Ishikawa (cell line): Measurements from ENCODE around the gene EGFR.

Experiments
- CEBPB ChIP-seq: IDR thresholded peaks from 2 replicates; pipeline ENCODE4 v1.6.1; 2012
- CREB1 ChIP-seq: IDR thresholded peaks from 2 replicates; pipeline ENCODE4 v1.6.1; 2012; ENCODE audit warnings: low read depth
- EGR1 ChIP-seq: IDR thresholded peaks from 2 replicates; pipeline ENCODE4 v1.6.1; 2012
- EP300 ChIP-seq: IDR thresholded peaks from 2 replicates; pipeline ENCODE4 v1.6.1; 2012; ENCODE audit warnings: borderline replicate concordance
- FOXM1 ChIP-seq: IDR thresholded peaks from 2 replicates; pipeline ENCODE4 v1.6.1; 2012; ENCODE audit warnings: low read depth, borderline replicate concordance
- MAX ChIP-seq: IDR thresholded peaks from 2 replicates; pipeline ENCODE4 v1.6.1; 2012
- NFIC ChIP-seq: IDR thresholded peaks from 2 replicates; pipeline ENCODE4 v1.6.1; 2012
- RAD21 ChIP-seq: IDR thresholded peaks from 2 replicates; pipeline ENCODE4 v1.6.1; 2012; ENCODE audit warnings: low read depth
- TAF1 ChIP-seq: IDR thresholded peaks from 2 replicates; pipeline ENCODE4 v1.6.1; 2012; ENCODE audit warnings: low read depth, mild to moderate bottlenecking
- TCF12 ChIP-seq: IDR thresholded peaks from 2 replicates; pipeline ENCODE4 v1.6.1; 2012; ENCODE audit warnings: low read depth
- TEAD4 ChIP-seq: IDR thresholded peaks from 2 replicates; pipeline ENCODE4 v1.6.1; 2012
- USF1 ChIP-seq: IDR thresholded peaks from 2 replicates; pipeline ENCODE4 v1.6.1; 2012
- YY1 ChIP-seq: IDR thresholded peaks from 2 replicates; pipeline ENCODE4 v1.6.1; 2012; ENCODE audit warnings: low read depth
- ZBTB7A ChIP-seq: IDR thresholded peaks from 2 replicates; pipeline ENCODE4 v1.6.1; 2012; ENCODE audit warnings: low read depth
- TF ChIP-seq, protein P1 (sequence below): IDR thresholded peaks from 2 replicates; pipeline ENCODE4 v1.6.1; 2012; ENCODE audit warnings: low read depth, mild to moderate bottlenecking

EGFR gene

GRCh38 chr7:55108401-55108800, 89.6 kb downstream of the EGFR start:
- TF ChIP-seq CEBPB (no peak), NFIC (no peak), EGR1 (no peak), USF1 (no peak), TAF1 (no peak), CREB1 (no peak), RAD21 (no peak)

GRCh38 chr7:55108818-55109217, 90.0 kb downstream of the EGFR start:
- TF ChIP-seq EGR1 (no peak), USF1 (no peak), MAX (no peak), ZBTB7A (no peak), EP300 (no peak), CREB1 (no peak), TEAD4 (no peak), CEBPB (no peak), FOXM1 (no peak), YY1 (no peak), RAD21 (no peak), TCF12 (no peak), TAF1 (no peak), NFIC (no peak)
- TF ChIP-seq, protein P1, sequence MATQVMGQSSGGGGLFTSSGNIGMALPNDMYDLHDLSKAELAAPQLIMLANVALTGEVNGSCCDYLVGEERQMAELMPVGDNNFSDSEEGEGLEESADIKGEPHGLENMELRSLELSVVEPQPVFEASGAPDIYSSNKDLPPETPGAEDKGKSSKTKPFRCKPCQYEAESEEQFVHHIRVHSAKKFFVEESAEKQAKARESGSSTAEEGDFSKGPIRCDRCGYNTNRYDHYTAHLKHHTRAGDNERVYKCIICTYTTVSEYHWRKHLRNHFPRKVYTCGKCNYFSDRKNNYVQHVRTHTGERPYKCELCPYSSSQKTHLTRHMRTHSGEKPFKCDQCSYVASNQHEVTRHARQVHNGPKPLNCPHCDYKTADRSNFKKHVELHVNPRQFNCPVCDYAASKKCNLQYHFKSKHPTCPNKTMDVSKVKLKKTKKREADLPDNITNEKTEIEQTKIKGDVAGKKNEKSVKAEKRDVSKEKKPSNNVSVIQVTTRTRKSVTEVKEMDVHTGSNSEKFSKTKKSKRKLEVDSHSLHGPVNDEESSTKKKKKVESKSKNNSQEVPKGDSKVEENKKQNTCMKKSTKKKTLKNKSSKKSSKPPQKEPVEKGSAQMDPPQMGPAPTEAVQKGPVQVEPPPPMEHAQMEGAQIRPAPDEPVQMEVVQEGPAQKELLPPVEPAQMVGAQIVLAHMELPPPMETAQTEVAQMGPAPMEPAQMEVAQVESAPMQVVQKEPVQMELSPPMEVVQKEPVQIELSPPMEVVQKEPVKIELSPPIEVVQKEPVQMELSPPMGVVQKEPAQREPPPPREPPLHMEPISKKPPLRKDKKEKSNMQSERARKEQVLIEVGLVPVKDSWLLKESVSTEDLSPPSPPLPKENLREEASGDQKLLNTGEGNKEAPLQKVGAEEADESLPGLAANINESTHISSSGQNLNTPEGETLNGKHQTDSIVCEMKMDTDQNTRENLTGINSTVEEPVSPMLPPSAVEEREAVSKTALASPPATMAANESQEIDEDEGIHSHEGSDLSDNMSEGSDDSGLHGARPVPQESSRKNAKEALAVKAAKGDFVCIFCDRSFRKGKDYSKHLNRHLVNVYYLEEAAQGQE, result no peak

- TF ChIP-seq TEAD4 (no peak), EP300 (no peak), TCF12 (no peak), RAD21 (no peak), CEBPB (no peak), TAF1 (no peak), CREB1 (no peak), MAX (no peak), FOXM1 (no peak), USF1 (no peak), YY1 (no peak)
Observed at GRCh38 chr7:55109404-55110167, 90.8 kb downstream of the EGFR start.

GRCh38 chr7:55110282-55110992, 91.6 kb downstream of the EGFR start:
- TF ChIP-seq FOXM1 (no peak), TAF1 (no peak), RAD21 (no peak), TCF12 (no peak), CREB1 (no peak), EGR1 (no peak), EP300 (no peak), USF1 (no peak), TEAD4 (no peak), CEBPB (no peak), YY1 (no peak)
- TF ChIP-seq, protein P1, result no peak

DNA sequence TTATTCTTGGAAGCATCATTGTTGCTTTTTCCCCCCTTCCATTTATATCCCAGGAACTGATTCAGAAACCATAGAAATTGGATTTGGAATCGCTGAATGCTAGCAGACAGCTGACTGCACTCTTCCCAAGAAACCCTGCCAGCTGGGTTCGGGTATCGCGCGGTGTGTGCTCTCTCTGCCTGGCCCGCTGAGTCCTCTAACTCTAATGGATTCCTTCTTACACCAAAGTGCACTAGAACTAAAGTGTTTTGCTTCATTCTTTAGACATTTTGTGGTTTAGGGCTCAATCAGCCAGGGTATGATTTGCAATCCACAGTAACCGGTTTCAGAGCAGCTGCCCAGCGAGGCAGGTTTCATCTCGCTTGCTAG, 92.2 kb downstream of the EGFR start:
- no peak for TF ChIP-seq NFIC
- no peak for TF ChIP-seq FOXM1
- no peak for TF ChIP-seq EGR1
- no peak for TF ChIP-seq ZBTB7A
- TF ChIP-seq RAD21, result no peak
- TF ChIP-seq TCF12, result no peak
- TF ChIP-seq CEBPB, result no peak
- no peak for TF ChIP-seq TEAD4
